ENCODE measurements around the gene TMEM253.
A peak's percentile ranks its signal among the peaks of the same experiment; 100 is the strongest.

The TMEM253 gene

GRCh38 chr14:21090940-21091663 is 9.8 kb upstream of the TMEM253 start:
- no peak for DNase-seq (ENCODE audit: low spot score)

GRCh38 chr14:21091821-21092272 is 9.0 kb upstream of the TMEM253 start:
- DNase-seq (ENCODE audit: low spot score), result no peak

GRCh38 chr14:21092273-21093011 is 8.4 kb upstream of the TMEM253 start:
- peak; percentile 80 for DNase-seq (ENCODE audit: low spot score)

GRCh38 chr14:21093018-21093417 is 7.8 kb upstream of the TMEM253 start:
- DNase-seq (ENCODE audit: low spot score), result no peak

GRCh38 chr14:21093769-21094681 is 6.8 kb upstream of the TMEM253 start:
- no peak for DNase-seq (ENCODE audit: low spot score)

GRCh38 chr14:21095430-21096205 is 5.2 kb upstream of the TMEM253 start:
- no peak for DNase-seq (ENCODE audit: low spot score)

- DNase-seq (ENCODE audit: low spot score), result no peak
Measured at GRCh38 chr14:21096438-21096837, 4.4 kb upstream of the TMEM253 start.

GRCh38 chr14:21096978-21097635 is 3.8 kb upstream of the TMEM253 start:
- DNase-seq (ENCODE audit: low spot score), result no peak

- DNase-seq (ENCODE audit: low spot score), result no peak
Measured at GRCh38 chr14:21097636-21098075, 3.2 kb upstream of the TMEM253 start.

- DNase-seq (ENCODE audit: low spot score), result no peak
Measured at GRCh38 chr14:21098076-21098891, 2.6 kb upstream of the TMEM253 start, which contains the start of gene ZNF219. Gene ZNF219 (minus strand): TSS chr14:21098655. CDS start chr14:21093591, 5,064 bp downstream.

- DNase-seq (ENCODE audit: low spot score), result no peak
Measured at GRCh38 chr14:21098892-21099595, 1.8 kb upstream of the TMEM253 start.

- no peak for DNase-seq (ENCODE audit: low spot score)
Measured at GRCh38 chr14:21099596-21099985, 1.3 kb upstream of the TMEM253 start.

GRCh38 chr14:21101802-21102413 is 1.0 kb downstream of the TMEM253 start:
- DNase-seq (ENCODE audit: low spot score), result no peak

- no peak for DNase-seq (ENCODE audit: low spot score)
Measured at GRCh38 chr14:21102521-21103410, 1.9 kb downstream of the TMEM253 start.

- DNase-seq (ENCODE audit: low spot score), result no peak
Measured at GRCh38 chr14:21103411-21103709, 2.5 kb downstream of the TMEM253 start.

- DNase-seq (ENCODE audit: low spot score), result peak; percentile 94
Measured at GRCh38 chr14:21103710-21104447, 3.0 kb downstream of the TMEM253 start.

- DNase-seq (ENCODE audit: low spot score), result peak; percentile 76
Measured at GRCh38 chr14:21104448-21105060, 3.7 kb downstream of the TMEM253 start.

Data from kidney capillary endothelial cell (primary cell).